Neural cell (in vitro differentiated cells): Measurements from ENCODE around the gene DOCK7. TPM values are rescaled to one million over a fixed set of nuclear protein-coding genes. Genes with fewer than 3 reads are reported as not detected.

Experiments used
- H2AFZ ChIP-seq: fragments of 200-600, 300-800 bp; sonication (generic), shearing (Covaris generic); 2 replicates; pipeline ENCODE4 v1.6.0; 2014; ENCODE audit warnings: low read depth, mild to moderate bottlenecking, antibody characterized with exemption, low read length, moderate library complexity
- H3F3A ChIP-seq: fragments of 200-600 bp; shearing (Covaris generic); 2 replicates; pipeline ENCODE4 v1.6.1; 2016; ENCODE audit warnings: mild to moderate bottlenecking, moderate library complexity, mixed read lengths, antibody characterized with exemption, low read length; ENCODE audit not compliant: insufficient read depth, poor library complexity, severe bottlenecking
- H3K27ac ChIP-seq: fragments of 200-600, 300-800 bp; sonication (generic), shearing (Covaris generic); 2 replicates; pipeline ENCODE4 v1.5.1; 2014; ENCODE audit warnings: mild to moderate bottlenecking, low read length, moderate library complexity
- H3K27me3 ChIP-seq: fragments of 300-800, 200-600 bp; sonication (generic), shearing (Covaris generic); 2 replicates; pipeline ENCODE4 v1.6.0; 2014; ENCODE audit warnings: mild to moderate bottlenecking, low read depth, low read length, moderate library complexity; ENCODE audit not compliant: insufficient read depth
- H3K36me3 ChIP-seq: fragments of 300-800, 200-600 bp; sonication (generic), shearing (Covaris generic); 2 replicates; pipeline ENCODE4 v1.5.1; 2014; ENCODE audit warnings: mild to moderate bottlenecking, antibody characterized with exemption, low read length, moderate library complexity; ENCODE audit not compliant: insufficient read depth
- H3K4me2 ChIP-seq: fragments of 300-800, 200-600 bp; sonication (generic), shearing (Covaris generic); 2 replicates; pipeline ENCODE4 v1.6.0; 2014; ENCODE audit warnings: mild to moderate bottlenecking, low read length
- H3K4me3 ChIP-seq: fragments of 300-800, 200-600 bp; sonication (generic), shearing (Covaris generic); 2 replicates; pipeline ENCODE4 v1.5.1; 2014; ENCODE audit warnings: mild to moderate bottlenecking, low read length, moderate library complexity
- H3K79me2 ChIP-seq: fragments of 200-600 bp; shearing (Covaris generic); replicated peaks from 2 replicates; pipeline ENCODE4 v1.6.0; 2014; ENCODE audit warnings: mild to moderate bottlenecking, low read length, moderate library complexity; ENCODE audit not compliant: insufficient read depth
- H3K9ac ChIP-seq: fragments of 300-800, 200-600 bp; sonication (generic), shearing (Covaris generic); 2 replicates; pipeline ENCODE4 v1.6.1; 2016; ENCODE audit warnings: mild to moderate bottlenecking, low read length, mixed read lengths
- H3K9me2 ChIP-seq: fragments of 200-600 bp; shearing (Covaris generic); 2 replicates; pipeline ENCODE4 v1.6.1; 2016; ENCODE audit warnings: mild to moderate bottlenecking, low read length, mixed read lengths; ENCODE audit not compliant: insufficient read depth
- H3K9me3 ChIP-seq: fragments of 200-600, 300-800 bp; sonication (generic), shearing (Covaris generic); 2 replicates; pipeline ENCODE4 v1.6.1; 2016; ENCODE audit warnings: mild to moderate bottlenecking, mixed run types, low read length, moderate library complexity, mixed read lengths
- H4K20me1 ChIP-seq: fragments of 200-600 bp; shearing (Covaris generic); 2 replicates; pipeline ENCODE4 v1.6.1; 2016; ENCODE audit warnings: mild to moderate bottlenecking, mixed run types; ENCODE audit not compliant: insufficient read depth
- CTCF ChIP-seq: fragments of 450-650 bp; IDR thresholded peaks from 2 replicates; pipeline ENCODE4 v1.5.1; 2014; ENCODE audit warnings: antibody characterized with exemption, mild to moderate bottlenecking, moderate library complexity; ENCODE audit not compliant: poor library complexity, severe bottlenecking
- EP300 ChIP-seq: fragments of 450-650 bp; conservative IDR thresholded peaks from 2 replicates; pipeline ENCODE4 v1.6.1; 2014; ENCODE audit warnings: antibody characterized with exemption, mild to moderate bottlenecking, moderate library complexity; ENCODE audit not compliant: poor library complexity, severe bottlenecking
- EZH2 ChIP-seq: fragments of 200-600, 300-800 bp; shearing (Covaris generic), sonication (generic); IDR thresholded peaks from 2 replicates; pipeline ENCODE4 v1.6.1; 2014; ENCODE audit warnings: antibody characterized with exemption, low read length, borderline replicate concordance, mild to moderate bottlenecking; ENCODE audit not compliant: insufficient read depth, poor library complexity, severe bottlenecking
- MXI1 ChIP-seq: fragments of 450-650 bp; conservative IDR thresholded peaks from 2 replicates; pipeline ENCODE4 v1.6.1; 2014; ENCODE audit warnings: antibody characterized with exemption, mild to moderate bottlenecking; ENCODE audit not compliant: poor library complexity, severe bottlenecking
- POLR2AphosphoS5 ChIP-seq: IDR thresholded peaks from 2 replicates; pipeline ENCODE4 v1.6.1; 2012
- RAD21 ChIP-seq: fragments of 450-650 bp; conservative IDR thresholded peaks from 2 replicates; pipeline ENCODE4 v1.6.1; 2014; ENCODE audit warnings: antibody characterized with exemption, mild to moderate bottlenecking, moderate library complexity
- REST ChIP-seq: IDR thresholded peaks from 2 replicates; pipeline ENCODE4 v1.6.1; 2012; ENCODE audit warnings: borderline replicate concordance
- SMC3 ChIP-seq: fragments of 450-650 bp; conservative IDR thresholded peaks from 2 replicates; pipeline ENCODE4 v1.6.1; 2014; ENCODE audit warnings: antibody characterized with exemption, mild to moderate bottlenecking, moderate library complexity; ENCODE audit not compliant: poor library complexity
- TAF1 ChIP-seq: IDR thresholded peaks from 2 replicates; pipeline ENCODE4 v1.6.1; 2012; ENCODE audit warnings: low read depth
- polyA plus RNA-seq: library from polyadenylated mRNA; depleted of rRNA; stranded (reverse); fragments of >200 nt; gene quantifications from 2 replicates; pipeline ENCODE4 v1.2.3, GENCODE V29; 2014

DOCK7 gene
- polyA plus RNA-seq, 1 donor from 2014 or later = 129 TPM

- H3K27ac ChIP-seq = no peak overlapping the region
- H3K79me2 ChIP-seq = no peaks in the 10 kb centered on the region
- no peak overlapping the region for H3K9ac ChIP-seq
- H3K9me3 ChIP-seq = no peaks in the 10 kb centered on the region
- TF ChIP-seq RAD21 = no peak
- no peak for TF ChIP-seq CTCF
- no peak overlapping the region for H3K4me3 ChIP-seq
- peaks cover 8% of the 10 kb centered on the region for H3K36me3 ChIP-seq
- no peaks in the 10 kb centered on the region for H3K9me2 ChIP-seq
- no peaks in the 10 kb centered on the region for H3F3A ChIP-seq
- H2AFZ ChIP-seq = no peak overlapping the region
- H3K27me3 ChIP-seq = no peaks in the 10 kb centered on the region
- no peaks in the 10 kb centered on the region for H4K20me1 ChIP-seq
- H3K4me2 ChIP-seq = no peak overlapping the region
These were observed 225.8 kb downstream of the DOCK7 start for GRCh38 chr1:62462370-62462769.

GRCh38 chr1:62457955-62458354 is 230.2 kb downstream of the DOCK7 start:
- H3K4me2 ChIP-seq = no peak overlapping the region
- no peaks in the 10 kb centered on the region for H3F3A ChIP-seq
- H3K79me2 ChIP-seq = no peaks in the 10 kb centered on the region
- no peak overlapping the region for H3K9ac ChIP-seq
- no peaks in the 10 kb centered on the region for H4K20me1 ChIP-seq
- no peak overlapping the region for H3K4me3 ChIP-seq
- no peaks in the 10 kb centered on the region for H3K27me3 ChIP-seq
- no peak overlapping the region for H2AFZ ChIP-seq
- H3K27ac ChIP-seq = no peak overlapping the region
- H3K9me3 ChIP-seq = no peaks in the 10 kb centered on the region
- TF ChIP-seq EP300 = no peak
- TF ChIP-seq POLR2AphosphoS5 = no peak
- TF ChIP-seq REST = no peak
- H3K9me2 ChIP-seq = no peaks in the 10 kb centered on the region
- no peaks in the 10 kb centered on the region for H3K36me3 ChIP-seq

GRCh38 chr1:62452951-62453350 is 235.2 kb downstream of the DOCK7 start:
- H3K36me3 ChIP-seq = no peaks in the 10 kb centered on the region
- no peaks in the 10 kb centered on the region for H3K9me2 ChIP-seq
- H3F3A ChIP-seq = no peaks in the 10 kb centered on the region
- H3K79me2 ChIP-seq = no peaks in the 10 kb centered on the region
- no peaks in the 10 kb centered on the region for H4K20me1 ChIP-seq
- no peak overlapping the region for H3K4me2 ChIP-seq
- TF ChIP-seq TAF1 = no peak
- no peak for TF ChIP-seq MXI1
- no peak for TF ChIP-seq RAD21
- TF ChIP-seq EZH2 = no peak
- TF ChIP-seq EP300 = no peak
- no peak for TF ChIP-seq CTCF
- no peak for TF ChIP-seq REST
- TF ChIP-seq SMC3 = no peak
- no peak for TF ChIP-seq POLR2AphosphoS5
- no peak overlapping the region for H3K4me3 ChIP-seq
- no peaks in the 10 kb centered on the region for H3K27me3 ChIP-seq
- H3K9ac ChIP-seq = no peak overlapping the region
- H2AFZ ChIP-seq = no peak overlapping the region
- H3K27ac ChIP-seq = no peak overlapping the region
- no peaks in the 10 kb centered on the region for H3K9me3 ChIP-seq
